HEK293 (cell line): ENCODE measurements around the gene TTLL12.

Experiments
- FEZF1 ChIP-seq: fragments of 450-650 bp; formaldehyde crosslinking; IDR thresholded peaks from 2 replicates; pipeline ENCODE4 v1.5.1; 2016; ENCODE audit warnings: missing biosample characterization, missing genetic modification characterization
- GLIS2 ChIP-seq: fragments of 450-650 bp; formaldehyde crosslinking; IDR thresholded peaks from 2 replicates; pipeline ENCODE4 v1.5.1; 2016; ENCODE audit warnings: missing biosample characterization, missing genetic modification characterization
- KLF1 ChIP-seq: fragments of 450-650 bp; formaldehyde crosslinking; IDR thresholded peaks from 2 replicates; pipeline ENCODE4 v1.5.1; 2016; ENCODE audit warnings: missing biosample characterization, missing genetic modification characterization
- KLF16 ChIP-seq: fragments of 450-650 bp; formaldehyde crosslinking; IDR thresholded peaks from 2 replicates; pipeline ENCODE4 v1.5.1; 2017; ENCODE audit warnings: missing biosample characterization, missing genetic modification characterization
- REPIN1 ChIP-seq: fragments of 450-650 bp; formaldehyde crosslinking; IDR thresholded peaks from 2 replicates; pipeline ENCODE4 v1.5.1; 2017; ENCODE audit warnings: missing biosample characterization, missing genetic modification characterization, low read depth
- SP2 ChIP-seq: fragments of 450-650 bp; formaldehyde crosslinking; IDR thresholded peaks from 2 replicates; pipeline ENCODE4 v1.5.1; 2016; ENCODE audit warnings: missing biosample characterization, missing genetic modification characterization
- YY2 ChIP-seq: fragments of 450-650 bp; formaldehyde crosslinking; IDR thresholded peaks from 2 replicates; pipeline ENCODE4 v1.5.1; 2016; ENCODE audit warnings: missing biosample characterization, missing genetic modification characterization
- ZBTB20 ChIP-seq: fragments of 450-650 bp; formaldehyde crosslinking; IDR thresholded peaks from 2 replicates; pipeline ENCODE4 v1.5.1; 2016; ENCODE audit warnings: missing biosample characterization, missing genetic modification characterization
- ZFHX2 ChIP-seq: fragments of 450-650 bp; formaldehyde crosslinking; conservative IDR thresholded peaks from 2 replicates; pipeline ENCODE4 v1.5.1; 2016; ENCODE audit warnings: missing biosample characterization, missing genetic modification characterization
- ZNF133 ChIP-seq: fragments of 450-650 bp; formaldehyde crosslinking; IDR thresholded peaks from 2 replicates; pipeline ENCODE4 v1.5.1; 2016; ENCODE audit warnings: missing biosample characterization, missing genetic modification characterization
- ZNF16 ChIP-seq: fragments of 450-650 bp; formaldehyde crosslinking; IDR thresholded peaks from 2 replicates; pipeline ENCODE4 v1.5.1; 2016; ENCODE audit warnings: low read depth, missing biosample characterization, missing genetic modification characterization
- ZNF211 ChIP-seq: fragments of 450-650 bp; formaldehyde crosslinking; IDR thresholded peaks from 2 replicates; pipeline ENCODE4 v1.5.1; 2016; ENCODE audit warnings: low read depth, missing biosample characterization, missing genetic modification characterization
- ZNF24 ChIP-seq: fragments of 450-650 bp; formaldehyde crosslinking; IDR thresholded peaks from 2 replicates; pipeline ENCODE4 v1.5.1; 2016; ENCODE audit warnings: missing biosample characterization, missing genetic modification characterization
- ZNF530 ChIP-seq: fragments of 450-650 bp; formaldehyde crosslinking; IDR thresholded peaks from 2 replicates; pipeline ENCODE4 v1.5.1; 2016; ENCODE audit warnings: low read depth, missing biosample characterization, missing genetic modification characterization
- ZNF571 ChIP-seq: fragments of 450-650 bp; formaldehyde crosslinking; IDR thresholded peaks from 2 replicates; pipeline ENCODE4 v1.5.0; 2017; ENCODE audit warnings: missing biosample characterization, missing genetic modification characterization
- ZNF600 ChIP-seq: fragments of 450-650 bp; formaldehyde crosslinking; IDR thresholded peaks from 2 replicates; pipeline ENCODE4 v1.5.1; 2016; ENCODE audit warnings: missing biosample characterization, missing genetic modification characterization
- ZNF670 ChIP-seq: fragments of 450-650 bp; formaldehyde crosslinking; IDR thresholded peaks from 2 replicates; pipeline ENCODE4 v1.5.1; 2016; ENCODE audit warnings: missing biosample characterization, missing genetic modification characterization, low read depth
- ZNF707 ChIP-seq: fragments of 450-650 bp; formaldehyde crosslinking; IDR thresholded peaks from 2 replicates; pipeline ENCODE4 v1.5.1; 2016; ENCODE audit warnings: missing biosample characterization, missing genetic modification characterization
- ZNF777 ChIP-seq: fragments of 450-650 bp; formaldehyde crosslinking; IDR thresholded peaks from 2 replicates; pipeline ENCODE4 v1.5.1; 2017; ENCODE audit warnings: missing biosample characterization, missing genetic modification characterization, borderline replicate concordance
- ZNF843 ChIP-seq: fragments of 450-650 bp; formaldehyde crosslinking; IDR thresholded peaks from 2 replicates; pipeline ENCODE4 v1.5.1; 2016; ENCODE audit warnings: missing biosample characterization, missing genetic modification characterization
- ZSCAN16 ChIP-seq: fragments of 450-650 bp; formaldehyde crosslinking; IDR thresholded peaks from 2 replicates; pipeline ENCODE4 v1.5.1; 2016; ENCODE audit warnings: missing biosample characterization, missing genetic modification characterization
- TF ChIP-seq, protein P1 (sequence below): fragments of 450-650 bp; formaldehyde crosslinking; IDR thresholded peaks from 2 replicates; pipeline ENCODE4 v1.5.1; 2016; ENCODE audit warnings: missing biosample characterization, missing genetic modification characterization, low read depth
- TF ChIP-seq, protein P2 (sequence below): fragments of 450-650 bp; formaldehyde crosslinking; IDR thresholded peaks from 2 replicates; pipeline ENCODE4; 2016; ENCODE audit warnings: missing biosample characterization, missing genetic modification characterization
- TF ChIP-seq, protein P3 (sequence below): fragments of 450-650 bp; formaldehyde crosslinking; conservative IDR thresholded peaks from 2 replicates; pipeline ENCODE4 v1.5.1; 2016; ENCODE audit warnings: low read depth, missing biosample characterization, missing genetic modification characterization
- TF ChIP-seq, protein P4 (sequence below): fragments of 450-650 bp; formaldehyde crosslinking; IDR thresholded peaks from 2 replicates; pipeline ENCODE4 v1.5.1; 2016; ENCODE audit warnings: missing biosample characterization, missing genetic modification characterization
- TF ChIP-seq, protein P5 (sequence below): fragments of 450-650 bp; formaldehyde crosslinking; IDR thresholded peaks from 2 replicates; pipeline ENCODE4 v1.5.1; 2016; ENCODE audit warnings: missing biosample characterization, missing genetic modification characterization
- TF ChIP-seq, protein P6 (sequence below): fragments of 450-650 bp; formaldehyde crosslinking; optimal IDR thresholded peaks from 2 replicates; pipeline ENCODE3; 2016; ENCODE audit warnings: missing biosample characterization, mild to moderate bottlenecking, missing genetic modification characterization

Gene TTLL12

DNA sequence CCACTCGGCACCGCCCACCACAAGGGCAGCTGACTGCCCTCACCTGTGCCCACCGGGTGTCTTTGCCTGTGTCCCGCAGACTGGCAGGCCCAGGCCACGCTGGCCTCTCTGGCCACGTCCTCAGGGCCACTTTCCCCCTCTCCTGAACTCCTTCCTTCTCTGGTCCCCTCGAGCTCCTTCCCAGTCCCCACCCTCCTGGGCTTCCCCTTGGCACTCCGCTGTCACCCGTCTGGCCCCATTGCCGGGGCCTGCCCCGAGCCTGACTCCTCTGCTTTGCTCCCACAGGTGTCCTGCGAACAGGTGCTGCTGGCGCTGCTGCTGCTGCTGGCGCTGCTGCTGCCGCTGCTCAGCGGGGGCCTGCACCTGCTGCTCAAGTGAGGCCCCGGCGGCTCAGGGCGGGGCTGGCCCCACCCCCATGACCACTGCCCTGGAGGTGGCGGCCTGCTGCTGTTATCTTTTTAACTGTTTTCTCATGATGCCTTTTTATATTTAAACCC lies 58.0 kb downstream of the TTLL12 start (continued):
- TF ChIP-seq, protein P1, sequence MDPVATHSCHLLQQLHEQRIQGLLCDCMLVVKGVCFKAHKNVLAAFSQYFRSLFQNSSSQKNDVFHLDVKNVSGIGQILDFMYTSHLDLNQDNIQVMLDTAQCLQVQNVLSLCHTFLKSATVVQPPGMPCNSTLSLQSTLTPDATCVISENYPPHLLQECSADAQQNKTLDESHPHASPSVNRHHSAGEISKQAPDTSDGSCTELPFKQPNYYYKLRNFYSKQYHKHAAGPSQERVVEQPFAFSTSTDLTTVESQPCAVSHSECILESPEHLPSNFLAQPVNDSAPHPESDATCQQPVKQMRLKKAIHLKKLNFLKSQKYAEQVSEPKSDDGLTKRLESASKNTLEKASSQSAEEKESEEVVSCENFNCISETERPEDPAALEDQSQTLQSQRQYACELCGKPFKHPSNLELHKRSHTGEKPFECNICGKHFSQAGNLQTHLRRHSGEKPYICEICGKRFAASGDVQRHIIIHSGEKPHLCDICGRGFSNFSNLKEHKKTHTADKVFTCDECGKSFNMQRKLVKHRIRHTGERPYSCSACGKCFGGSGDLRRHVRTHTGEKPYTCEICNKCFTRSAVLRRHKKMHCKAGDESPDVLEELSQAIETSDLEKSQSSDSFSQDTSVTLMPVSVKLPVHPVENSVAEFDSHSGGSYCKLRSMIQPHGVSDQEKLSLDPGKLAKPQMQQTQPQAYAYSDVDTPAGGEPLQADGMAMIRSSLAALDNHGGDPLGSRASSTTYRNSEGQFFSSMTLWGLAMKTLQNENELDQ (tag by site-specific recombination), result no peak
- TF ChIP-seq, protein P2, sequence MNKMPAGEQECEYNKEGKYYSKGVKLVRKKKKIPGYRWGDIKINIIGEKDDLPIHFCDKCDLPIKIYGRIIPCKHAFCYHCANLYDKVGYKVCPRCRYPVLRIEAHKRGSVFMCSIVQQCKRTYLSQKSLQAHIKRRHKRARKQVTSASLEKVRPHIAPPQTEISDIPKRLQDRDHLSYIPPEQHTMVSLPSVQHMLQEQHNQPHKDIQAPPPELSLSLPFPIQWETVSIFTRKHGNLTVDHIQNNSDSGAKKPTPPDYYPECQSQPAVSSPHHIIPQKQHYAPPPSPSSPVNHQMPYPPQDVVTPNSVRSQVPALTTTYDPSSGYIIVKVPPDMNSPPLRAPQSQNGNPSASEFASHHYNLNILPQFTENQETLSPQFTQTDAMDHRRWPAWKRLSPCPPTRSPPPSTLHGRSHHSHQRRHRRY (tag by site-specific recombination), result 0 out of 2 replicates have a peak, but pooled peaks have one; percentile 28
- TF ChIP-seq ZSCAN16 (tag by site-specific recombination) (no peak), FEZF1 (tag by site-specific recombination) (peak; percentile 11; the same call in 1 of the 2 replicates), ZNF24 (no peak), GLIS2 (tag by site-specific recombination) (peak; percentile 63), ZBTB20 (tag by site-specific recombination) (no peak), ZNF211 (tag by site-specific recombination) (no peak), YY2 (tag by site-specific recombination) (no peak), KLF1 (tag by site-specific recombination) (peak; percentile 96), REPIN1 (tag by site-specific recombination) (no peak), ZNF600 (tag by site-specific recombination) (no peak), ZNF16 (tag by site-specific recombination) (no peak), ZNF571 (tag by site-specific recombination) (no peak), ZNF133 (tag by site-specific recombination) (no peak), ZNF843 (tag by site-specific recombination) (no peak), ZNF530 (no peak), KLF16 (peak; percentile 39; the same call in 1 of the 2 replicates), ZNF670 (no peak), SP2 (tag by site-specific recombination) (peak; percentile 11; the same call in 1 of the 2 replicates), ZNF777 (tag by site-specific recombination) (no peak), ZFHX2 (tag by site-specific recombination) (0 out of 2 replicates have a peak, but pooled peaks have one; percentile 10), ZNF707 (tag by site-specific recombination) (no peak)
- TF ChIP-seq, protein P3, sequence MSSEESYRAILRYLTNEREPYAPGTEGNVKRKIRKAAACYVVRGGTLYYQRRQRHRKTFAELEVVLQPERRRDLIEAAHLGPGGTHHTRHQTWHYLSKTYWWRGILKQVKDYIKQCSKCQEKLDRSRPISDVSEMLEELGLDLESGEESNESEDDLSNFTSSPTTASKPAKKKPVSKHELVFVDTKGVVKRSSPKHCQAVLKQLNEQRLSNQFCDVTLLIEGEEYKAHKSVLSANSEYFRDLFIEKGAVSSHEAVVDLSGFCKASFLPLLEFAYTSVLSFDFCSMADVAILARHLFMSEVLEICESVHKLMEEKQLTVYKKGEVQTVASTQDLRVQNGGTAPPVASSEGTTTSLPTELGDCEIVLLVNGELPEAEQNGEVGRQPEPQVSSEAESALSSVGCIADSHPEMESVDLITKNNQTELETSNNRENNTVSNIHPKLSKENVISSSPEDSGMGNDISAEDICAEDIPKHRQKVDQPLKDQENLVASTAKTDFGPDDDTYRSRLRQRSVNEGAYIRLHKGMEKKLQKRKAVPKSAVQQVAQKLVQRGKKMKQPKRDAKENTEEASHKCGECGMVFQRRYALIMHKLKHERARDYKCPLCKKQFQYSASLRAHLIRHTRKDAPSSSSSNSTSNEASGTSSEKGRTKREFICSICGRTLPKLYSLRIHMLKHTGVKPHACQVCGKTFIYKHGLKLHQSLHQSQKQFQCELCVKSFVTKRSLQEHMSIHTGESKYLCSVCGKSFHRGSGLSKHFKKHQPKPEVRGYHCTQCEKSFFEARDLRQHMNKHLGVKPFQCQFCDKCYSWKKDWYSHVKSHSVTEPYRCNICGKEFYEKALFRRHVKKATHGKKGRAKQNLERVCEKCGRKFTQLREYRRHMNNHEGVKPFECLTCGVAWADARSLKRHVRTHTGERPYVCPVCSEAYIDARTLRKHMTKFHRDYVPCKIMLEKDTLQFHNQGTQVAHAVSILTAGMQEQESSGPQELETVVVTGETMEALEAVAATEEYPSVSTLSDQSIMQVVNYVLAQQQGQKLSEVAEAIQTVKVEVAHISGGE (tag by site-specific recombination), result no peak
- TF ChIP-seq, protein P4, sequence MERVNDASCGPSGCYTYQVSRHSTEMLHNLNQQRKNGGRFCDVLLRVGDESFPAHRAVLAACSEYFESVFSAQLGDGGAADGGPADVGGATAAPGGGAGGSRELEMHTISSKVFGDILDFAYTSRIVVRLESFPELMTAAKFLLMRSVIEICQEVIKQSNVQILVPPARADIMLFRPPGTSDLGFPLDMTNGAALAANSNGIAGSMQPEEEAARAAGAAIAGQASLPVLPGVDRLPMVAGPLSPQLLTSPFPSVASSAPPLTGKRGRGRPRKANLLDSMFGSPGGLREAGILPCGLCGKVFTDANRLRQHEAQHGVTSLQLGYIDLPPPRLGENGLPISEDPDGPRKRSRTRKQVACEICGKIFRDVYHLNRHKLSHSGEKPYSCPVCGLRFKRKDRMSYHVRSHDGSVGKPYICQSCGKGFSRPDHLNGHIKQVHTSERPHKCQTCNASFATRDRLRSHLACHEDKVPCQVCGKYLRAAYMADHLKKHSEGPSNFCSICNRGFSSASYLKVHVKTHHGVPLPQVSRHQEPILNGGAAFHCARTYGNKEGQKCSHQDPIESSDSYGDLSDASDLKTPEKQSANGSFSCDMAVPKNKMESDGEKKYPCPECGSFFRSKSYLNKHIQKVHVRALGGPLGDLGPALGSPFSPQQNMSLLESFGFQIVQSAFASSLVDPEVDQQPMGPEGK, result peak; percentile 50
- TF ChIP-seq, protein P5, sequence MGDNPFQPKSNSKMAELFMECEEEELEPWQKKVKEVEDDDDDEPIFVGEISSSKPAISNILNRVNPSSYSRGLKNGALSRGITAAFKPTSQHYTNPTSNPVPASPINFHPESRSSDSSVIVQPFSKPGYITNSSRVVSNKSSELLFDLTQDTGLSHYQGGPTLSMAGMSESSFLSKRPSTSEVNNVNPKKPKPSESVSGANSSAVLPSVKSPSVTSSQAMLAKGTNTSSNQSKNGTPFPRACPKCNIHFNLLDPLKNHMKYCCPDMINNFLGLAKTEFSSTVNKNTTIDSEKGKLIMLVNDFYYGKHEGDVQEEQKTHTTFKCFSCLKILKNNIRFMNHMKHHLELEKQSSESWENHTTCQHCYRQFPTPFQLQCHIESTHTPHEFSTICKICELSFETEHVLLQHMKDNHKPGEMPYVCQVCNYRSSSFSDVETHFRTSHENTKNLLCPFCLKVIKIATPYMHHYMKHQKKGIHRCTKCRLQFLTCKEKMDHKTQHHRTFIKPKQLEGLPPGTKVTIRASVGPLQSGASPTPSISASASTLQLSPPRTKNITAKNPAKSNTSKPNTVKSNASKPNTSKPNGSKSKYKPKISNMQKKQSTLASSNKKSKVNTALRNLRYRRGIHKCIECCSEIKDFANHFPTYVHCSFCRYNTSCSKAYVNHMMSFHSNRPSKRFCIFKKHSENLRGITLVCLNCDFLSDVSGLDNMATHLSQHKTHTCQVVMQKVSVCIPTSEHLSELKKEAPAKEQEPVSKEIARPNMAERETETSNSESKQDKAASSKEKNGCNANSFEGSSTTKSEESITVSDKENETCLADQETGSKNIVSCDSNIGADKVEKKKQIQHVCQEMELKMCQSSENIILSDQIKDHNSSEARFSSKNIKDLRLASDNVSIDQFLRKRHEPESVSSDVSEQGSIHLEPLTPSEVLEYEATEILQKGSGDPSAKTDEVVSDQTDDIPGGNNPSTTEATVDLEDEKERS (tag by site-specific recombination), result no peak
- TF ChIP-seq, protein P6, sequence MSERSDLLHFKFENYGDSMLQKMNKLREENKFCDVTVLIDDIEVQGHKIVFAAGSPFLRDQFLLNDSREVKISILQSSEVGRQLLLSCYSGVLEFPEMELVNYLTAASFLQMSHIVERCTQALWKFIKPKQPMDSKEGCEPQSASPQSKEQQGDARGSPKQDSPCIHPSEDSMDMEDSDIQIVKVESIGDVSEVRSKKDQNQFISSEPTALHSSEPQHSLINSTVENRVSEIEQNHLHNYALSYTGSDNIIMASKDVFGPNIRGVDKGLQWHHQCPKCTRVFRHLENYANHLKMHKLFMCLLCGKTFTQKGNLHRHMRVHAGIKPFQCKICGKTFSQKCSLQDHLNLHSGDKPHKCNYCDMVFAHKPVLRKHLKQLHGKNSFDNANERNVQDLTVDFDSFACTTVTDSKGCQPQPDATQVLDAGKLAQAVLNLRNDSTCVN (tag by site-specific recombination), result no peak
